Lung (tissue), 12 donors: ENCODE measurements around the gene SLC2A9. TPM values are rescaled to one million over a fixed set of nuclear protein-coding genes. Genes with fewer than 3 reads are reported as not detected.

ENCODE experiments used
- ATAC-seq: fragments of 200-7000 bp; cut with Tn5 transposase; one replicate; pipeline ENCODE4 v1.9.1; 2020; ENCODE audit warnings: moderate number of reproducible peaks; ENCODE audit not compliant: insufficient read depth, low FRiP score
- DNase-seq, 3 donors: peaks; one replicate each; pipeline ENCODE4 v3.0.0-alpha.2; 2013 to 2017
- H3K27ac ChIP-seq, 2 donors: one replicate each; pipeline ENCODE4 v1.5.1; 2013; ENCODE audit warnings: mild to moderate bottlenecking in 2 of 2, moderate library complexity in 2 of 2, control low read depth in 1 of 2, inconsistent platforms in 1 of 2, low read depth in 1 of 2, low read length in 1 of 2
- H3K27me3 ChIP-seq, 3 donors: one replicate each; pipeline ENCODE4 v1.5.1; 2013; ENCODE audit warnings: low read length in 2 of 3; ENCODE audit not compliant: control insufficient read depth in 3 of 3, insufficient read depth in 3 of 3
- H3K36me3 ChIP-seq, 4 donors: one replicate each; pipeline ENCODE4 v1.5.1; 2013; ENCODE audit warnings: low read length in 4 of 4, mild to moderate bottlenecking in 1 of 4, moderate library complexity in 1 of 4; ENCODE audit not compliant: control insufficient read depth in 4 of 4, insufficient read depth in 4 of 4
- H3K4me1 ChIP-seq, 5 donors: one replicate each; pipeline ENCODE4 v1.5.1; 2013; ENCODE audit warnings: low read length in 5 of 5, mild to moderate bottlenecking in 2 of 5, moderate library complexity in 1 of 5; ENCODE audit not compliant: control insufficient read depth in 5 of 5, insufficient read depth in 5 of 5
- H3K4me3 ChIP-seq: one replicate; pipeline ENCODE4 v1.5.1; 2013; ENCODE audit warnings: mild to moderate bottlenecking, control low read depth, moderate library complexity
- H3K9ac ChIP-seq, 2 donors: one replicate each; pipeline ENCODE4 v1.5.1; 2013; ENCODE audit warnings: low read length in 2 of 2, control low read depth in 1 of 2; ENCODE audit not compliant: insufficient read depth in 1 of 2
- H3K9me3 ChIP-seq, 4 donors: one replicate each; pipeline ENCODE4 v1.5.1; 2013; ENCODE audit warnings: low read length in 3 of 4, mild to moderate bottlenecking in 1 of 4, moderate library complexity in 1 of 4; ENCODE audit not compliant: control insufficient read depth in 4 of 4, insufficient read depth in 3 of 4
- CTCF ChIP-seq: IDR thresholded peaks from 2 replicates; pipeline ENCODE4 v1.5.1; 2012; ENCODE audit warnings: mild to moderate bottlenecking; ENCODE audit errors: control extremely low read depth, extremely low read depth
- WGBS, 2 donors: extraction: QIAGEN DNeasy Blood & Tissue Kit; methylation state at CpG; one replicate each; pipeline ENCODE4 v1.1.7; 2013; 5-methylcytosine and 5-hydroxymethylcytosine counted together
- polyA plus RNA-seq, 2 donors: library from polyadenylated mRNA; stranded (reverse); fragments of 200-250 nt; gene quantifications; one replicate each; pipeline ENCODE4 v1.2.1, GENCODE V29; 2013
- total RNA-seq, 2 donors: library from RNA; depleted of rRNA in 1 of 2; stranded (reverse); fragments of >200 nt in 1 of 2; gene quantifications; one replicate each; pipeline ENCODE4 v1.2.1, GENCODE V29; 2014 to 2021
- donor health status: control.
- donor health status: control.
- donor health status: Bipolar disorder and iron deficiency.
- donor health status: healthy.
- donor health status: DM: yes; HTN: yes; CAD: no.

The SLC2A9 gene
- total and polyA plus RNA-seq, 4 donors = 2.9 to 18.6 (median 7.6) TPM

- H3K4me1 ChIP-seq = peaks cover 0 to 12% (median 3%) of the 10 kb centered on the region in 5 donors
- H3K27ac ChIP-seq = no peak overlapping the region
- no peak for TF ChIP-seq CTCF
- ATAC-seq = no peak
- H3K27me3 ChIP-seq = no peaks in the 10 kb centered on the region
- H3K9ac ChIP-seq = no peak overlapping the region
- DNase-seq = no peak
- H3K4me3 ChIP-seq = no peak overlapping the region
- WGBS, 2 donors = 71 to 83% methylated on average over 6 of the region's 6 CpGs
- no peaks in the 10 kb centered on the region for H3K9me3 ChIP-seq
- H3K36me3 ChIP-seq = peaks cover 0 to 1% (median 0%) of the 10 kb centered on the region in 4 donors
Observed at GRCh38 chr4:10016169-10016568, 5.1 kb downstream of the SLC2A9 start.

- H3K27me3 ChIP-seq = no peaks in the 10 kb centered on the region
- peaks cover 0 to 1% (median 0%) of the 10 kb centered on the region in 4 donors for H3K36me3 ChIP-seq
- no peaks in the 10 kb centered on the region for H3K9me3 ChIP-seq
- peaks cover 0 to 8% (median 3%) of the 10 kb centered on the region in 5 donors for H3K4me1 ChIP-seq
- no peak overlapping the region for H3K27ac ChIP-seq
- DNase-seq (peak in 2 of 3 donors; percentile 30 to 67), ATAC-seq (no peak)
- peak; percentile 27 for TF ChIP-seq CTCF
- no peak overlapping the region for H3K9ac ChIP-seq
- no peak overlapping the region for H3K4me3 ChIP-seq
- 55 to 56% methylated on average over 7 of the region's 7 CpGs for WGBS, 2 donors
Observed at GRCh38 chr4:10015140-10015753, 6.0 kb downstream of the SLC2A9 start.

GRCh38 chr4:10013722-10014121 is 7.6 kb downstream of the SLC2A9 start:
- H3K36me3 ChIP-seq = peaks cover 0 to 1% (median 0%) of the 10 kb centered on the region in 4 donors
- WGBS, 2 donors = 78 to 87% methylated on average over 6 of the region's 6 CpGs
- peak; percentile 5 for TF ChIP-seq CTCF
- H3K4me1 ChIP-seq = peaks cover 0 to 17% (median 7%) of the 10 kb centered on the region in 5 donors
- H3K4me3 ChIP-seq = no peak overlapping the region
- no peak overlapping the region for H3K27ac ChIP-seq
- H3K27me3 ChIP-seq = no peaks in the 10 kb centered on the region
- H3K9ac ChIP-seq = no peak overlapping the region
- ATAC-seq (no peak), DNase-seq (no peak)
- no peaks in the 10 kb centered on the region for H3K9me3 ChIP-seq
